ENCODE results near the gene CCDC50.

Gene CCDC50

DNA sequence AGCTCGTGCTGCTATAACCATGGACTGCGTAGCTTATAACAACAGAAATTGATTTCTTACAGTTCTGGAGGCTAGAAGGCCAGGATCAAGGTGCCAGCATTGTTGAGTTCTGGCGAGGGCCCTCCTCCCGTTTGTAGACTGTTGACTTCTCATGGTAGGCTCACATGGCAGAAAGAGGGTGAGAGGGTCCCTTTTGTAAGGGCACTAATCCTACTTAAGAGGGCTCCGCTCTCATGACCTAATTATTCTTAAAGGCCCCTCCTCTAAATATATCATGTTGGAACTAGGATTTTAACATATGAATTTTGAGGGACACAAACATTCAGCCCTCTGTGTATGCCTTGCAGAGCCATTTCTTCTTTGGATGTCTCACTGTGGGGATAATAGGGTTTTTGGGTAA lies 103.0 kb downstream of the CCDC50 start:
- no peak for TF ChIP-seq ZFX (IDR thresholded peaks at IDR 0.05)
- TF ChIP-seq, protein P1, sequence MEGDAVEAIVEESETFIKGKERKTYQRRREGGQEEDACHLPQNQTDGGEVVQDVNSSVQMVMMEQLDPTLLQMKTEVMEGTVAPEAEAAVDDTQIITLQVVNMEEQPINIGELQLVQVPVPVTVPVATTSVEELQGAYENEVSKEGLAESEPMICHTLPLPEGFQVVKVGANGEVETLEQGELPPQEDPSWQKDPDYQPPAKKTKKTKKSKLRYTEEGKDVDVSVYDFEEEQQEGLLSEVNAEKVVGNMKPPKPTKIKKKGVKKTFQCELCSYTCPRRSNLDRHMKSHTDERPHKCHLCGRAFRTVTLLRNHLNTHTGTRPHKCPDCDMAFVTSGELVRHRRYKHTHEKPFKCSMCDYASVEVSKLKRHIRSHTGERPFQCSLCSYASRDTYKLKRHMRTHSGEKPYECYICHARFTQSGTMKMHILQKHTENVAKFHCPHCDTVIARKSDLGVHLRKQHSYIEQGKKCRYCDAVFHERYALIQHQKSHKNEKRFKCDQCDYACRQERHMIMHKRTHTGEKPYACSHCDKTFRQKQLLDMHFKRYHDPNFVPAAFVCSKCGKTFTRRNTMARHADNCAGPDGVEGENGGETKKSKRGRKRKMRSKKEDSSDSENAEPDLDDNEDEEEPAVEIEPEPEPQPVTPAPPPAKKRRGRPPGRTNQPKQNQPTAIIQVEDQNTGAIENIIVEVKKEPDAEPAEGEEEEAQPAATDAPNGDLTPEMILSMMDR (conservative IDR thresholded peaks at IDR 0.05) = no peak
- no peak overlapping the region for H3K27ac ChIP-seq

DNA sequence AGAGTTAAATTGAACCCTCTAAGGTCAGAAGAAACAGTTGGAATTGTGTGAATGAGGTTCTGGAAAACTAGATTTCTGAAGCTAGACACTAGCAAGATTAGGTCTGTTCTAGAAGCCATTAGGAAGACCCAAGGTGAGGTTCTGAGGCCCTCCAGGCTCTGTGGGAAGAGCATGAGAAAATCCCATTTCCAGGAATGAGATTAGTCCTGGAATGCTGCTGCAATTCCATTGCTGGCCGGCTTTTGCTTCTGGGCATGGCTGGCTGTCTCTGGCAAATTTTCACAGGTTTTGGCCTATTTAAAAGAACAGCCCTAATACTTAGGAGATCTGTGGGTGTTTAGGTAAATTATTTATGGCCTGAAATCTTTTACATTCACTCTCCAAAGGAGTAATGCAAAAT lies 104.8 kb downstream of the CCDC50 start:
- H3K27ac ChIP-seq = no peak overlapping the region
- TF ChIP-seq, protein P1 (conservative IDR thresholded peaks at IDR 0.05) = no peak
- TF ChIP-seq ZFX (IDR thresholded peaks at IDR 0.05) = no peak

GRCh38 chr3:191435981-191436380 lies 106.8 kb downstream of the CCDC50 start:
- TF ChIP-seq, protein P1 (conservative IDR thresholded peaks at IDR 0.05) = no peak
- TF ChIP-seq ZFX (IDR thresholded peaks at IDR 0.05) = no peak
- no peak overlapping the region for H3K27ac ChIP-seq

GRCh38 chr3:191438150-191438814 lies 109.1 kb downstream of the CCDC50 start:
- TF ChIP-seq, protein P1 (conservative IDR thresholded peaks at IDR 0.05) = no peak
- TF ChIP-seq ZFX (IDR thresholded peaks at IDR 0.05) = no peak
- H3K27ac ChIP-seq = no peak overlapping the region

DNA sequence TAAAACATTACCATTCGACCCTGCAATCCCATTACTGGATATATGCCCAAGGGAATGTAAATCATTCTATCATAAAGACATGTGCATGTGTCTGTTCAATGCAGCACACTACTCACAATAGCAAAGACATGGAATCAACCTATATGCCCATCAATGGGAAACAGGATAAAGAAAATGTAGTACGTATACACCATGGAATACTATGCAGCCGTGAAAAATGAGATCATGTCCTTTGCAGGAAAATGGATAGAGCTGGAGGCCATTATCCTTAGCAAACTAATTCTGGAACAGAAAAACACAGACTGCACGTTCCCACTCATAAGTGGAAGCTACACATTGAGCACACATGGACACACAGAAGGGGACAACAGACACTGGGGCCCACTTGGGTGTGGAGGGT lies 111.3 kb downstream of the CCDC50 start:
- TF ChIP-seq, protein P1 (conservative IDR thresholded peaks at IDR 0.05) = no peak
- TF ChIP-seq ZFX (IDR thresholded peaks at IDR 0.05) = no peak
- no peak overlapping the region for H3K27ac ChIP-seq

DNA sequence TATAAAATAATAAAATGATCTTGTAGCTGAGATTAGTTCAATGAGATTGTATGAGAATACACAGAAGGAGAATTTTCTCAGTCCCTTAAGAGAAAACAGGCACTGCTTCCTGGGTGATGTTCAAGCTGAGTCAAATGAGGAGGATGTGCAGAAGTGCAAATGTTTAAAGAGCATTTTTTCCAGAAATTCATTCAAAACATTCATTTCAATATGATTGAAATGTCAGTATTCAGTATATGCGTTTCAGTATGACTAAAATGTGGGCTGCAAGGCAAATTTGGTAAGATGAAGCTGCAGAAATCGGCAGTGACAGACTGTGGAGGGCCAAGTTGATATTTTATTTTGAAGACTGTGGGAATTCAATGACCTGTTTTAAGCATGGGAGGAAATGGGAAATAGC lies 112.5 kb downstream of the CCDC50 start:
- no peak overlapping the region for H3K27ac ChIP-seq

GRCh38 chr3:191444569-191444968 lies 115.4 kb downstream of the CCDC50 start:
- TF ChIP-seq ZFX (IDR thresholded peaks at IDR 0.05) = no peak
- TF ChIP-seq, protein P1 (conservative IDR thresholded peaks at IDR 0.05) = no peak
- no peak overlapping the region for H3K27ac ChIP-seq

More for the DNA sequence above, 112.5 kb downstream of the CCDC50 start:
- no peak for TF ChIP-seq ZFX (IDR thresholded peaks at IDR 0.05)
- TF ChIP-seq, protein P1 (conservative IDR thresholded peaks at IDR 0.05) = no peak

All from C4-2B (cell line).